Measurements from ENCODE around the gene DPP6.
"Not testable (repeated sequence)": the region's sequence is repeated elsewhere in the genome, so short reads cannot be mapped to it uniquely, and the experiment has no call there.

DPP6 gene

DNA sequence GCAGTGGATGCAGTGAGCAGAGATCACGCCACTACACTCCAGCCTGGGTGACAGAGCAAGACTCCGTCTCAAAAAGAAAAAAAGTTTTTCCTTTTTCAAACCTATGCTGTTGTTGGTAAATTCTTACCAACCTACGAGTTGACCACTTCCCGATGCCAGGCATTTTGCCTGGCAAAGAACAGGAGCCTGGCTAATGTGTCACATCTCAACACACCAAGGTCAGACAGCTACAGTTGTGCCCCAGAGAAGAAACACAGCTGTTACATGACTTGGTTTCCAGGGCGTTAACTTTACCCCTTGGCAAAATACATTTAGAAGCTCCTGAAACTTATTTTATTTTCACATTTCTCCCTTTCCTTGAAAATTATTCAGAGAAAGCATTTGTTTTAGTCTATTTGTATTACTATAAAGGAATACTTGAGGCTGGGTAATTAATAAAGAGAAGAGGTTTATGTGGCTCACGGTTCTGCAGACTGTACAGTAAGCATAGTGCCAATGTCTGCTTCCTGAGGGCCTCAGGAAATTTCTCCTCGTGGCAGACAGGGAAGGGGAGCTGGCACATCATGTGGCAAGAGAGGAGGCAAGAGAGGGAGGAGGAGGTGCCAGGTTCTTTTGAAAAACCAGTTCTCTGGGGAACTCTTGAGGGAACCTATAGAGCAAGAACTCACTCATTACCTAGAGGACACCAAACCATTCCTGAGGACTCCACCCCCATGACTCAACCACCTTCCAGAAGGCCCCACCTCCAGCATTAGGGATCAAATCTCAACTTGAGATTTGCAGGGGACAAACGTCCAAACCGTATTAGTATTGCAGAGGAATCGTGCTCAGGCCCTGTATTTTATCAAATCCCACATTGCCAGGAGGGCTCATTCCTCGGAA is 867.4 kb downstream of the DPP6 start:
- no peak for DNase-seq
- TF ChIP-seq POLR2A (IDR thresholded peaks at IDR 0.05; ENCODE audit: low read length), result no peak
- TF ChIP-seq GATA1 (IDR thresholded peaks at IDR 0.05; ENCODE audit: low read depth, low read length), result no peak

DNA sequence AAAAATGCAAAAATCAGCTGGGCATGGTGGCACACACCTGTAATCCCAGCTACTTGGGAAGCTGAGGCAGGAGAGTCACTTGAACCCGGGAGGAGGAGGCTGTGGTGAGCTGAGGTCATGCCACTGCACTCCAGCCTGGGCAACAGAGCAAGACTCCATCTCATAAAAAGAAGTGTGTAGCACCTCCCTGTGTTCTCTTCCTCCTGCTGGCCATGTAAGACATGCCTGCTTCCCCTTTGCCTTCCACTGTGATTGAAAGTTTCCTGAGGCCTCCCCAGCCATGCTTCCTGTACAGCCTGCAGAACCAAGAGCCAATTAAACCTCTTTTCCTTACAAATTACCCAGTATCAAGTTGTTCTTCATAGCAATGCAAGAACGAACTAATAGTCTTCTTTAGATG is 870.3 kb downstream of the DPP6 start:
- not testable (repeated sequence) for DNase-seq

DNA sequence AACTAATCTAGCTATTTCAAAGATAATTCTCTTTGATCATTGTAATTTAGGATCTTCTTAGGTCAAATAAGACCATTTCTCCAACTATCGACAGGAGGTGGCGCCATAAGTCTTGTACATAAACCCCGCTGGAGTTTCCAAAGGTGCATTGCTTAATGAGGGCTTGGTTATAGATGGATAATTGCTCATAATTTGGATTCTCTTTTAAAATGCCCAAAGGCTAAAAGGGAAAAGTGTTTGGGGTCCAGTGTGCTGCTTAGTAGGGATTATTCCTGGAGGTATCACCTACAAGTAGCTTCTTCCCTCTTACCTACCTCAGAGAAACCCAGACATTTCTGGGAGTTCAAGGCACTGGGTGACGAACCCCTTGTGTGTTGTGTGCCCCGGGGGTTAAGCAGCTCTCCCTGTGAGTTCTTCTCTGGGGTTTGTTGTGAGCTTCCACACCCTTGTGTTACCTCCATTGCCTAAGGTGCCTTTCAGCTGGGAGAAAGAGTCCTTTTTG is 875.5 kb downstream of the DPP6 start:
- TF ChIP-seq POLR2A (IDR thresholded peaks at IDR 0.05; ENCODE audit: low read length), result no peak
- TF ChIP-seq GATA1 (IDR thresholded peaks at IDR 0.05; ENCODE audit: low read depth, low read length), result no peak
- DNase-seq, result peak; percentile 88 to 92

DNA sequence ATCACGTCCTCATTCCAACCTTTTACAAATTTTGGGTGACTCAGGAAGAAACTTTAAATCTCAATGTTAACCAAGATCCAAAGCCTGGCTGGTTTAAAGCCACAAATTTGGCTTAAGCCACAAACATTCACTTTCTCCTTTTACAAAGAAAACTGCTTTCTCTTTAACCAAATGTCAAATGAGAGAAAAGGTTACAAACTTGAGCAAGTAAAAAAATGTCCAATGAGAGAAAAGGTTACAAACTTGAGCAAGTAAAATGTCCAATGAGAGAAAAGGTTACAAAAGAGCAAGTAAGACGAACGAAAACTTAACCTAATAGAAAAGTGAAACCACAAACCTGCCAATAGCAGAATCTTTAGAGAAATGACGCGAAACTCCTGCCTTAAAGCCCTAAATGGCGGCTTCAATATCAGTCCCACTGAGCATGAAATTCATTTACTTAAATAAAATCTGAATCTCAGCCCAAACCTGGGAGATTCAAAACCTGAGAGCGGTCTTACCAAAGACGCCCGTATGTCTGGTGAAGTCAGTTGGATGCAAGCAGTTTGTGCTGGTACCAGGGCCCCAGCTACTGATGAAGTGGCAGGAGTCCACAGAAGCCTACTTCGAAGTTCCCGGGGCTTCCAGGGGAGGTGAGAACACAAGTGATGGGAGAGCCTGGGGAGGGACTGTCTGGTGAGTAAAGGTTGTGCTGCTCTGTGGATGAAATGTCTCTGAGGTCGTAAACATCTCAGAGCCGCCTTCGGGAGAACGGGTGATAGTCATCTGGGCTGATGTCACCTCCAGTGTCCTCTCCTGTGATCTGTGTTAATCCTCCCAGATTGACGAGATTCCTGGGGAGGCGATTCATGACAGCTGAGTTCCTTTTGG is 876.2 kb downstream of the DPP6 start:
- TF ChIP-seq GATA1 (IDR thresholded peaks at IDR 0.05; ENCODE audit: low read depth, low read length), result no peak
- peak; percentile 46 for TF ChIP-seq POLR2A (IDR thresholded peaks at IDR 0.05; ENCODE audit: low read length)
- DNase-seq, result peak; percentile 89 to 92

DNA sequence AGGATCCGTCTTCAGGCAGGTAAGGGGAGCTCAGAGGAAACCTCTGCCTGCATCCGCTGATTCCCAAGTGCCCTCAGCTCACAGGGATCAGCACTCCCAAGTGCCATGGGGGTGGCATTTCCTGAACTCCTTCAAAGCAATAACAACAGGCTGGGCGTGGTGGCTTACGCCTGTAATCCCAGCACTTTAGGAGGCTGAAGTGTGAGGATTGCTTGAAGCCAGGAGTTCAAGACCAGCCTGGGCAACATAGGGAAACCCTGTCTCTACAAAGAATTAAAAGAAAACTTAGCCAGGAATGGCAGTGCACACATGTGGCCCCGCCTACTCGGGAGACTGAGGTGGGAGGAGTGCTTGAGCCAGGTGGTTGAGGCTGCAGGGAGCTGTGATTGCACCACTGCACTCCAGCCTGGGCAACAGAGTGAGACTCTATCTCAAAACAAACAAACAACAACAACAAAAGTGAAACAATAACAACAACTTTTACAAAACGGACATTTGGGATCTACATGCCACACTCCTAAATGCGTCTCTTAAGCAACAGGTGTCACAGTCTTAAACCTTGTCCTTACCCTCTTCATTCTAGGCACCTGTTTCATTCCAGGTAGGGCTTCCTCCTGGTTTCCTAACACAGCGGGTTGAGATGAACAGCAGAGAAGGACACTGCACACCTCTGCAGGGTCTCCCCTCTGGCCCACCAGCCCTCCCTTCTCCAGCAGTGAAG is 877.0 kb downstream of the DPP6 start:
- no peak for TF ChIP-seq GATA1 (IDR thresholded peaks at IDR 0.05; ENCODE audit: low read depth, low read length)
- TF ChIP-seq POLR2A (IDR thresholded peaks at IDR 0.05; ENCODE audit: low read length), result no peak
- peak in 1 of 2 experiments; percentile 26 for DNase-seq

DNA sequence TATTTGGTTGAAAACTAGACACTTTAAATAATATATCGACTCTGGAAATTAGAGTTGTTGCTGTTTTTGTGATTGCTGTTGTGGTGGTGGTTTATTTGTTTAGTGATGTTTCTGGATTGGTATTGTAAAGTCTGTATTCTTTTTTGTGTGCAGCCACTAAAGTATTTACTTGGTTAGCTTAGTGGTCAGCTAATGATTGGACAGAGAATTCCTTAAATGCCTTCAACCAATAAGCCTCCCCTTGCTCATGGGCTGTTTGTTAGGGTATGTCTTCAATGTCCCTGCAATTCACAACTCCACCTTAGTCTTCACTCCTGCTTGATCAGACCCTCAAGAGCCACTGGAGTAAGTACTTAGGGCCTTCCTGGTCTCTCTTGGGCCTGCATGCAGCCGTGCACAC is 879.7 kb downstream of the DPP6 start:
- no peak for DNase-seq
- TF ChIP-seq GATA1 (IDR thresholded peaks at IDR 0.05; ENCODE audit: low read depth, low read length) (no peak), POLR2A (IDR thresholded peaks at IDR 0.05; ENCODE audit: low read length) (no peak)

DNA sequence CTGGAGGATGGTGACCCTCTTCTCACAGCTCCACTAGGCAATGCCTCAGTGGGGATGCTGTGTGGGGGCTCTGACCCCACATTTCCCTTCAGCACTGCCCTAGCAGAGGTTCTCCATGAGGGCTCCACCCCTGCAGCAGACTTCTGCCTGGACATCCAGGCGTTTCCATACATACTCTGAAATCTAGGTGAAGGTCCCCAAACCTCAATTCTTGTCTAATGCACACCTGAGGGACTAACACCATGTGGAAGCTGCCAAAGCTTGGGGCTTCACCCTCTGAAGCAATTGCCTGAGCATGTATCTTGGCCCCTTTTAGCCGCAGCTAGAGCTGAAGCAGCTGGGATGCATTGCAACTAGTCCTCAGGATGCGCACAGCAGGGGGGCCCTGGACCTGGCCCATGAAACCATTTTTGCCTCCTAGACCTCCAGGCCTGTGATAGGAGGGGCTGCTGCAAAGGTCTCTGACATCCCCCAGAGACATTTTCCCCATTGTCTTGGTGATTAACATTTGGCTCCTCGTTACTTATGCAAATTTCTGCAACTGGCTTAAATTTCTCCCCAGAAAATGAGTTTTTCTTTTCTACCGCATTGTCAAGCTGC is 882.3 kb downstream of the DPP6 start:
- DNase-seq, result not testable (repeated sequence)

DNA sequence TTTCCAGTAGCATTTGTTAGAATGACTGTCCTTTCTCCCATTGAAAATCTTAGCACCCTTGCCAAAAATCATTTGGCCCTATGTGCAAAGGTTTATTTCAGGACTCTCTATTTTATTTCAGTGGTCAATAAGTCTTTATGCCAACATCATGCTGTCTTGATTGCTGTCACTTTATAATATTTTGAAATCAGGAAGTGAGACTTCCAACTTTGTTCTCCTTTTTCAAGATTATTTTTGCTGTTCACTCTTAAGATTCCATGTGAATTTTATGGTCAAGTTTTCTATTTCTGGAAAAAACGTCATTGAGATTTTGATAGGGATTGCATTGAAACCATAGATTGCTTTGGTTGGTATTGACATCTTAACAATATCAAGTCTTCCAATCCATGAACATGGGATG is 885.6 kb downstream of the DPP6 start:
- TF ChIP-seq GATA1 (IDR thresholded peaks at IDR 0.05; ENCODE audit: low read depth, low read length) (no peak), POLR2A (IDR thresholded peaks at IDR 0.05; ENCODE audit: low read length) (no peak)
- no peak for DNase-seq

DNA sequence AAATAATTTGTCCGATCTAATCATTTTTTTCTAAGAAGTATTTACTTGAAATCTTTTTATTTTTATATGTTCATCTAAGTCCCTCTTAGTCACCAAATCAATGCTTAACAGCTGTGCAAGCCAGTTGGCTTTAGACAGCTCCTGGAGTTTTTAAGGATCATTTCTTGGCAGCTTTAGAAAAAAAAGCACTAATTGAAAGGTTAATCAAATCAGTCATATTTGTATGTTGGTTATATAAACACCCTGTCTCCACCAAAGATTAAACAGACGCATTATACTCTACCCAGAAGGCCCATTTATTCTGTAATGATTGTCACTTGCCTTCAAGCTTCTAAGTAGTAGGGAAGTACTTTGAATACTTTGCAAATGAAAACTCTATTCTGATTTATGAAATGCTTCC is 890.5 kb downstream of the DPP6 start:
- no peak for TF ChIP-seq POLR2A (IDR thresholded peaks at IDR 0.05; ENCODE audit: low read length)
- no peak for TF ChIP-seq GATA1 (IDR thresholded peaks at IDR 0.05; ENCODE audit: low read depth, low read length)
- no peak for DNase-seq
